ENCODE results near the gene DNAH11. TPM values are rescaled to one million over a fixed set of nuclear protein-coding genes. Genes with fewer than 3 reads are reported as not detected.

Gene DNAH11
- total RNA-seq, 1 donor from 2014 or later = 0.02 TPM

GRCh38 chr7:21915140-21915539 lies 372.3 kb downstream of the DNAH11 start:
- Mint-ChIP-seq H3K27me3 (ENCODE audit: low read depth) (no peaks in the 10 kb centered on the region), H3K4me1 (ENCODE audit: low read depth) (peaks cover 13% of the 10 kb centered on the region), H3K4me3 (ENCODE audit: unreplicated experiment) (no peak overlapping the region), H3K27ac (ENCODE audit: unreplicated experiment) (no peak overlapping the region), H3K9me3 (ENCODE audit: low read depth) (no peaks in the 10 kb centered on the region), H3K36me3 (ENCODE audit: low read depth) (peaks cover 12% of the 10 kb centered on the region)
- TF ChIP-seq CTCF (IDR thresholded peaks at IDR 0.05) = no peak
- DNase-seq (ENCODE audit: low spot score) = no peak

GRCh38 chr7:21916176-21916575 lies 373.3 kb downstream of the DNAH11 start:
- no peak for DNase-seq (ENCODE audit: low spot score)
- H3K4me3 Mint-ChIP-seq (ENCODE audit: unreplicated experiment) = no peak overlapping the region
- H3K36me3 Mint-ChIP-seq (ENCODE audit: low read depth) = peaks cover 12% of the 10 kb centered on the region
- H3K27ac Mint-ChIP-seq (ENCODE audit: unreplicated experiment) = no peak overlapping the region
- TF ChIP-seq CTCF (IDR thresholded peaks at IDR 0.05) = no peak
- H3K9me3 Mint-ChIP-seq (ENCODE audit: low read depth) = no peaks in the 10 kb centered on the region
- H3K4me1 Mint-ChIP-seq (ENCODE audit: low read depth) = peaks cover 13% of the 10 kb centered on the region
- H3K27me3 Mint-ChIP-seq (ENCODE audit: low read depth) = no peaks in the 10 kb centered on the region

GRCh38 chr7:21916629-21917028 lies 373.8 kb downstream of the DNAH11 start:
- TF ChIP-seq CTCF (IDR thresholded peaks at IDR 0.05) = no peak
- Mint-ChIP-seq H3K36me3 (ENCODE audit: low read depth) (peaks cover 12% of the 10 kb centered on the region), H3K9me3 (ENCODE audit: low read depth) (no peaks in the 10 kb centered on the region), H3K4me1 (ENCODE audit: low read depth) (peaks cover 11% of the 10 kb centered on the region), H3K27me3 (ENCODE audit: low read depth) (no peaks in the 10 kb centered on the region), H3K4me3 (ENCODE audit: unreplicated experiment) (no peak overlapping the region), H3K27ac (ENCODE audit: unreplicated experiment) (no peak overlapping the region)
- DNase-seq (ENCODE audit: low spot score) = no peak

GRCh38 chr7:21918216-21918615 lies 375.4 kb downstream of the DNAH11 start:
- H3K27me3 Mint-ChIP-seq (ENCODE audit: low read depth) = no peaks in the 10 kb centered on the region
- no peaks in the 10 kb centered on the region for H3K9me3 Mint-ChIP-seq (ENCODE audit: low read depth)
- DNase-seq (ENCODE audit: low spot score) = no peak
- no peak for TF ChIP-seq CTCF (IDR thresholded peaks at IDR 0.05)
- peaks cover 10% of the 10 kb centered on the region for H3K36me3 Mint-ChIP-seq (ENCODE audit: low read depth)
- no peak overlapping the region for H3K4me3 Mint-ChIP-seq (ENCODE audit: unreplicated experiment)
- no peaks in the 10 kb centered on the region for H3K4me1 Mint-ChIP-seq (ENCODE audit: low read depth)
- H3K27ac Mint-ChIP-seq (ENCODE audit: unreplicated experiment) = no peak overlapping the region

GRCh38 chr7:21920936-21921335 lies 378.1 kb downstream of the DNAH11 start:
- no peak overlapping the region for H3K4me3 Mint-ChIP-seq (ENCODE audit: unreplicated experiment)
- no peak overlapping the region for H3K27ac Mint-ChIP-seq (ENCODE audit: unreplicated experiment)
- DNase-seq (ENCODE audit: low spot score) = no peak
- H3K4me1 Mint-ChIP-seq (ENCODE audit: low read depth) = peaks cover 3% of the 10 kb centered on the region
- peaks cover 2% of the 10 kb centered on the region for H3K36me3 Mint-ChIP-seq (ENCODE audit: low read depth)
- H3K9me3 Mint-ChIP-seq (ENCODE audit: low read depth) = no peaks in the 10 kb centered on the region
- TF ChIP-seq CTCF (IDR thresholded peaks at IDR 0.05) = no peak
- no peaks in the 10 kb centered on the region for H3K27me3 Mint-ChIP-seq (ENCODE audit: low read depth)

All from chondrocyte (in vitro differentiated cells).